ENCODE results near the gene SIMC1.

SIMC1 gene

DNA sequence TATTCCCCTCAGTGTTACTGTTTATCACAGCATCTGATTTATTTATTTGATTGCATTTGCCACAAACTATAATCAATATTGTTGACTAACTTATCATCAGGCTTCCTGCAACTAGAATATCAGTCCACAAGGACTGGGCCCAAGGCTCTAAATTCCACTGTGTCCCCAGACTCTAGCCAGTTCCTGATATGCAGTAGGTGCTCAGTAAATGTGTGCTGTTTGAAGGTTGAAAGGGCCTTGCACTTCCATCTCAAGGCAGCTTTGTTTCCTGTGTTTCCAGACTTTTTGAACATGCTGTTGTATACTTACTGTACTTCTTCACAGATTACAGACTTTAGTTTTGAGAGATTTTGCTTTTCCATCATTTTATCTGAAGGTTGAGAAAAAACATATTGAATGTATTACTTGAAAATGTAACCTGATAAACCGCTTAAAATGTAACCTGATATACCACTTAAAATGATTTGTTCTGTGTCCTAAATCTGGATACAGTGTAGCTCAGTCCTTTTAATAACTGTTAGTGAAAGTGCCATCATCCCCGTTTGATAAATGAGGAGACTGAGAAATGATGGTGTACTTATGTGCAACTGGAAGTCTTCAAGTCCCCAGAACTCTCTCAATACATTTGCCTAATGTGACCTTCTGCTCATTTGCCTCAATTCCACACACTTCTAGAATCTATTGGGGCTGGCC is 104.7 kb downstream of the SIMC1 start:
- Histone ChIP-seq H3K27me3 (no peaks in the 10 kb centered on the region), H3K4me3 (ENCODE audit: low read depth, low read length) (no peak overlapping the region), H3K4me1 (no peaks in the 10 kb centered on the region), H3K36me3 (peaks cover 24% of the 10 kb centered on the region), H3K9me3 (no peaks in the 10 kb centered on the region)
- no peak for DNase-seq
- TF ChIP-seq, protein P1, sequence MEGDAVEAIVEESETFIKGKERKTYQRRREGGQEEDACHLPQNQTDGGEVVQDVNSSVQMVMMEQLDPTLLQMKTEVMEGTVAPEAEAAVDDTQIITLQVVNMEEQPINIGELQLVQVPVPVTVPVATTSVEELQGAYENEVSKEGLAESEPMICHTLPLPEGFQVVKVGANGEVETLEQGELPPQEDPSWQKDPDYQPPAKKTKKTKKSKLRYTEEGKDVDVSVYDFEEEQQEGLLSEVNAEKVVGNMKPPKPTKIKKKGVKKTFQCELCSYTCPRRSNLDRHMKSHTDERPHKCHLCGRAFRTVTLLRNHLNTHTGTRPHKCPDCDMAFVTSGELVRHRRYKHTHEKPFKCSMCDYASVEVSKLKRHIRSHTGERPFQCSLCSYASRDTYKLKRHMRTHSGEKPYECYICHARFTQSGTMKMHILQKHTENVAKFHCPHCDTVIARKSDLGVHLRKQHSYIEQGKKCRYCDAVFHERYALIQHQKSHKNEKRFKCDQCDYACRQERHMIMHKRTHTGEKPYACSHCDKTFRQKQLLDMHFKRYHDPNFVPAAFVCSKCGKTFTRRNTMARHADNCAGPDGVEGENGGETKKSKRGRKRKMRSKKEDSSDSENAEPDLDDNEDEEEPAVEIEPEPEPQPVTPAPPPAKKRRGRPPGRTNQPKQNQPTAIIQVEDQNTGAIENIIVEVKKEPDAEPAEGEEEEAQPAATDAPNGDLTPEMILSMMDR (IDR thresholded peaks at IDR 0.05; ENCODE audit: low read depth, low read length): no peak

DNA sequence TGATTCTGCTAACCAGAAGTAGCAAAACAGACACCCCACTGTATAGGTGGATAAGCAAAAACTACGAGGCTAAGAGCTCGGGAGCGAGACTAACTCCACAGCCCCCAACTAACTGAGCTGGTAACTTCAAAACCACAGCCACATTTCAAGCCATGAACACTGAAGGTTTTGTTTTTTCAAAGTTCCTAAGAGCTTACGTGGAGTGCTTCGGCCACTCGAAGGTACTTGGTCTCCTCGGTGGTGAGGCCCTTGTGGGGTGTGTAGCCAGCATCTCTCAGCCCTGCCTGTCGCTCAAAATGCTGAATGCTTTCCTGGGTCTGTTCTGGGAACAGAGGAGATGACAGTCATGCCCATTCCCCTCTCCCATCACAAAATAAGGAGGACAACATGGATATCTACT is 112.2 kb downstream of the SIMC1 start:
- TF ChIP-seq, protein P1 (IDR thresholded peaks at IDR 0.05; ENCODE audit: low read depth, low read length): no peak
- H3K36me3 ChIP-seq: peaks cover 72% of the 10 kb centered on the region
- DNase-seq: no peak
- H3K4me3 ChIP-seq (ENCODE audit: low read depth, low read length): no peak overlapping the region
- no peaks in the 10 kb centered on the region for H3K4me1 ChIP-seq
- no peaks in the 10 kb centered on the region for H3K27me3 ChIP-seq
- no peaks in the 10 kb centered on the region for H3K9me3 ChIP-seq

DNA sequence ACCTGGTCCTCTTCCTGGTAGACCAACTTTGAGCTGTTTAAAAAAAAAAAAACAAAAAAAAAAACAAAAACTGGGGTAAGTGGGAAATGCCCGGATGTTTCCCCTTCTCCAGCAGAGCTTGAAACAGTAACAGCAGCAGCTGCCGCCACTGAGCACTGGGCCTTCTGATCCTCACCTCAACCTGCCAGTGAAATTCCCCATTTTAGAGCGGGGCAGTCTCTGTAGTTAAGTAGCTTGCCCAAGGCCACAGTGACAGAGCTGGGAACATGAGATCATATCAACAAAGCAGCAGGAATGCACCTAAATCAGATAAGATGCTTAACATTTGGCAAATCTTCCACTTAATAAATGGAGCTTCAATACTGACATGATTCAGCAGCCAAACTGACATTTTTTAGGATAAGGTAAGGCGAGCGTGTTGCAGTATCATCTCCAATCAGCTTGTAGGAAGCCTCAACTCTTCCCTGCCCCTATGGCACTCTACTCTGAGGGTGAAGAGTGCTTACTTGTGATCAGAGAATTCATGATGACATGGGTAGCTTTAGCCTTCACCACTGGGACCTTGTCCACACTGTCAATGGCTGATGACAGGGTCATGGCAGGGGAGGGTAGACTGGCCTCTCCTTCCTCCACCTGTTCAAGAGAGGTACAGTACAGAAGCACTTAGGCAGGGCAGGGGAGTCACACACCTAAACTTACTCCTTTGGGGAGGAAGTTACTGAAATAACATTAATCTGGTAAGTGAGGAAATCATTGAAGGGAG is 114.1 kb downstream of the SIMC1 start:
- no peaks in the 10 kb centered on the region for H3K4me1 ChIP-seq
- TF ChIP-seq, protein P1 (IDR thresholded peaks at IDR 0.05; ENCODE audit: low read depth, low read length): no peak
- no peak for DNase-seq
- H3K27me3 ChIP-seq: no peaks in the 10 kb centered on the region
- no peak overlapping the region for H3K4me3 ChIP-seq (ENCODE audit: low read depth, low read length)
- H3K36me3 ChIP-seq: peaks cover 61% of the 10 kb centered on the region
- H3K9me3 ChIP-seq: no peaks in the 10 kb centered on the region

DNA sequence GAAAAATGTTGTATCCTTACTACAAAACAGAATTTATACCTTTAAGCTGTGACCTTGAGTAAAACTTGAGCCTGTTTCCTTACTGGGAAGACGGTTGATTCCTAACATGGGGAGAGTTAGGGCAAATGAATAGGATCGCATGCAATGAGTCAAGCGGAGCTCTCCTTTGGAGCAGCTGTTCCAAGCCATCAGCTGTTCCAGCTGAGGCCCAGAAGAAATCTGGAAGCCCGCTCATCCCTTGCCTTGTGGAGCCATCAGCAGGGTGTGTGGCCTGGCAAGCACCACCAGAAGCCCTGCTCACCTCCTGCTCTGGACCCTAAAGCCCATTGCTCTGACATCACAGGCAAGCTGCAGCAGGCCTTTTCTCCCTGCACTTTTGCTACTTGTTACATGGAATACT is 115.3 kb downstream of the SIMC1 start:
- Histone ChIP-seq H3K9me3 (no peaks in the 10 kb centered on the region), H3K36me3 (peaks cover 59% of the 10 kb centered on the region)
- TF ChIP-seq, protein P1 (IDR thresholded peaks at IDR 0.05; ENCODE audit: low read depth, low read length): no peak

DNA sequence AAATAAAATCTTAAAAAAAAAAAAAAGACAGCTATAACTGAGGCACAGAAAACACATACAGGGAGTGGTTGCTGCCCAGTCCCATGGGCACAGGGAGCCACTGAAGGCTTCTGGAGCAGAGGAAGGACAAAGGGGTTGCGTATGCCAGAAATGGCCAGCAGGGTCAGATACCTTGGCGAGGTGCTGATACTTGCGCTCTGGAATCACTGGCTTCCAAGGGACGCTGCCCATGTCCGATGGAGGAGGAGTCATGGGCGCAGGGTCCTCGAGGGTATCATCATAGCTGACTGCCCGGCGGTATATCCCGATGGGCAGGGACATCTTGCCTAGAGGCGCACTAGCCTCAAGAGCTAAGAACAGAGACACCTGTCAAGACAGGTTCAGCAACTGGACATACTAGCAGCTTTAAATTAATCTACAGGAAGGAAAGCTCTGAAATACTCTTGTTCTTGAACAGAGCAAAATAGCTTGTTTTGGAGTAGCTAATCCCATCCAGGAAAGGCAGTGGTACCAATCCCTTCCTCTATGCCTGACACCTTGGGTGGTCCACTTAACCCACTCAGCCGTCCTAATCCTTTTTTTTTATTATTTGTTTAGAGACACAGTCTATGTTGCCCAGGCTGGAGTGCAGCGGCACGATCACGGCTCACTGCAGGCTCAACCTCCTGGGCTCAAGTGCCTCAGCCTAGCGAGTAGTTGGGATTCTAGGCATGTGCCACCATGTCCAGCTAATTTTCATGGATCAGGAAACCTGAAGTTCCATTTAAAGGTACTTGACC is 117.4 kb downstream of the SIMC1 start:
- Histone ChIP-seq H3K4me3 (ENCODE audit: low read depth, low read length) (no peak overlapping the region), H3K27me3 (no peaks in the 10 kb centered on the region), H3K4me1 (no peaks in the 10 kb centered on the region), H3K36me3 (peaks cover 42% of the 10 kb centered on the region), H3K9me3 (no peaks in the 10 kb centered on the region)
- TF ChIP-seq, protein P1 (IDR thresholded peaks at IDR 0.05; ENCODE audit: low read depth, low read length): peak; percentile 22; the same call in 1 of the 2 replicates
- no peak for DNase-seq

More for the DNA sequence above, 115.3 kb downstream of the SIMC1 start:
- H3K27me3 ChIP-seq: no peaks in the 10 kb centered on the region
- H3K4me3 ChIP-seq (ENCODE audit: low read depth, low read length): no peak overlapping the region
- DNase-seq: no peak
- H3K4me1 ChIP-seq: no peaks in the 10 kb centered on the region
